Subcutaneous abdominal adipose tissue (tissue), 5 donors: ENCODE results near the gene FOXRED2.
"Not testable (repeated sequence)": the region's sequence is repeated elsewhere in the genome, so short reads cannot be mapped to it uniquely, and the experiment has no call there.

Experiments used
- H3K27ac ChIP-seq: one replicate; pipeline ENCODE4 v1.7.0; 2013; ENCODE audit warnings: low read depth, mild to moderate bottlenecking, inconsistent platforms, low read length, moderate library complexity
- H3K27me3 ChIP-seq, 5 donors: one replicate each; pipeline ENCODE4 v1.7.0; 2013; ENCODE audit warnings: low read length in 5 of 5, inconsistent platforms in 1 of 5; ENCODE audit not compliant: control insufficient read depth in 5 of 5, insufficient read depth in 4 of 5
- H3K36me3 ChIP-seq, 5 donors: one replicate each; pipeline ENCODE4 v1.7.0; 2013; ENCODE audit warnings: low read length in 5 of 5; ENCODE audit not compliant: control insufficient read depth in 5 of 5, insufficient read depth in 5 of 5
- H3K4me1 ChIP-seq, 5 donors: one replicate each; pipeline ENCODE4 v1.7.0; 2013; ENCODE audit warnings: low read length in 5 of 5, mild to moderate bottlenecking in 3 of 5, moderate library complexity in 1 of 5; ENCODE audit not compliant: control insufficient read depth in 5 of 5, insufficient read depth in 5 of 5
- H3K4me3 ChIP-seq, 5 donors: one replicate each; pipeline ENCODE4 v1.7.0; 2013; ENCODE audit warnings: low read length in 5 of 5, low read depth in 1 of 5
- H3K9ac ChIP-seq, 5 donors: one replicate each; pipeline ENCODE4 v1.7.0; 2013; ENCODE audit warnings: low read length in 5 of 5, mild to moderate bottlenecking in 4 of 5, moderate library complexity in 3 of 5
- H3K9me3 ChIP-seq, 5 donors: one replicate each; pipeline ENCODE4 v1.7.0; 2013; ENCODE audit warnings: low read length in 5 of 5; ENCODE audit not compliant: control insufficient read depth in 5 of 5
- donor health status: healthy.
- donor health status: healthy.
- donor health status: healthy.
- donor health status: healthy.
- donor health status: healthy.

Gene FOXRED2

DNA sequence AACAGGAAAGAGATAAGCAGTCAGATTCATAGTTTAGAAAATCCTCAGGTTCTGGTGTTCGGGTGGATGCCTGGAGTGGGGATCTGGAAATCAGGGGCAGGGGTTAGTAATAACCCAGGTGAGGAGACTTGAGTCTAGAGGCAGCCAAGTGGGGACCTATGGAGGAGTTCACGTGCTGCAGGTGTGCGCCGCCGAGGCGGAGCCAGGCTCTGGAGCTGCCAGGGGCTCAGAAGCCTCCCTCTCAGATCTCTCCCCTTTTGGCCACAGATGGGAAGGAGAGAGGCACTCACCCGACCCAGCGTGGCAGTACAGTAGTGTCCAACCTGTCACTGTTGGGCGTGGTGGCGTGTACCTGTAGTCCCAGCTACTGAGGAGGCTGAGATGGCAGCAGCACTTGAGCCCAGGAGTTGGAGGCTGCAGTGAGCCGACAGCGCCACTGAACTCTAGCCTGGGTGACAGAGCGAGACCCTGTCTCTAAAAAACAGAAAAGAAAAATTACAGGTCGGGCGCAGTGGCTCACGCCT lies 52.9 kb downstream of the FOXRED2 start:
- H3K4me1 ChIP-seq = peaks cover 15 to 77% (median 52%) of the 10 kb centered on the region in 5 donors
- no peak overlapping the region for H3K4me3 ChIP-seq
- no peaks in the 10 kb centered on the region for H3K36me3 ChIP-seq
- no peaks in the 10 kb centered on the region for H3K9me3 ChIP-seq
- H3K9ac ChIP-seq = no peak overlapping the region
- no peaks in the 10 kb centered on the region for H3K27me3 ChIP-seq
- H3K27ac ChIP-seq = peak overlapping the region; percentile 23

DNA sequence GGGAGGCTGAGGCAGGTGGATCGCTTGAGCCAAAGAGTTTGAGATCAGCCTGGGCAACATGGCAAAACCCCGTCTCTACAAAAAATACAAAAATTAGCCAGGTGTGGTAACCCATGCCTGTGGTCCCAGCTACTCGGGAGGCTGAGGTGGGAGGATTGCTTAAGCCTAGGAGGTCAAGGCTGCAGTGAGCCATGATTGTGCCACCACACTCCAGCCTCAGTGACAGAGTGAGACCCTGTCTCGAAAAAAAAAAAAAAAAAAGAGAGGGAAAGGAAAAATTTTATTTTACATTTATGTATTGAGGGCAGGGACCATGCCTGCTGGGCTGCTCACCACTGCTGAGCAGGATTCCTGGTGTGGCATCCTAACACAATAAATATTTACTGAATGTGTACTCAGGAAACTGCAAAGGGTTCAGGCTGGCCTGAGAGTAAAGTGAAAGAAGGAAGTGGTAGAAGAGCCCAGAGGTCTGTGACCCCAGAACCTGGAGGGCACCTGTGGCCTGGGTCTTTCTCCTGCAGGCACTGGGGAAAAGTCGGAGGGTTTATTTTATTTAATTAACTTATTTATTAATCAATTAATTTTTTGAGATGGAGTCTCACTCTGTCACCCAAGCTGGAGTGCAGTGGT lies 53.7 kb downstream of the FOXRED2 start:
- not testable (repeated sequence) for H3K9ac ChIP-seq, H3K27me3 ChIP-seq, H3K27ac ChIP-seq, H3K4me3 ChIP-seq, H3K36me3 ChIP-seq, H3K9me3 ChIP-seq
- H3K4me1 ChIP-seq = peaks cover 13 to 77% (median 49%) of the 10 kb centered on the region in 5 donors

DNA sequence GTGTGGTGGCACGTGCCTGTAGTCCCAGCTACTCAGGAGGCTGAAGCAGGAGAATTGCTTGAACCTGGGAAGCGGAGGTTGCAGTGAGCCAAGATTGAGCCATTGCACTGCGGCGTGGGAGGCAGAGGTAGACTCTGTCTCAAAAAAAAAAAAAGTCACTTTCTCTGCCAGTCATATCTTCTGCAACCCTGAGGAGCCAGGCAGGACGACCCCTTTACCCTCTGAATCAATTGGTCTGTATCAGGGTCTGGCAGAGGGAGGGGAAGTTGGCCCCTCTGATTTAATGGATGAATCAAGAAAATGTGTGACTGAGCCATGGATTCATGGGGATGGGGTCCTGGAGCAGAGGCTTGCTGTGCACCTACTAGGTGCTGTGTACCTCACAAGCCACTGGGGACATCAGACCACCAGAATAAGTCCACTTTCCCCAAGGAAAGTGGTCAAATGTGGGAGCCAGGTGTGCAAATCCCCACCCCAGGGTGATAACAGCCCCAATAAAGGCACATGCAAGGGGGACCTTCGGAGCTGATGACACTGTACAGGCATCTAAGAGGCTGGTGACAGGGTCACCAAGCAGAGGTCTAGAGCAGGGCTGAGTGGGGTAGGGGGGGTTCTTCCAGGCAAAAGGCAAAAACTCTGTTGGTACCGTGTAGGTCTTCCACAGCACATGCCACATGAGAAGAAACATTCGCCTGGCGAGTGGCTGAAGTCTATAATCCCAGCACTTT lies 54.4 kb downstream of the FOXRED2 start:
- peak overlapping the region; percentile 62 for H3K27ac ChIP-seq
- H3K4me1 ChIP-seq = peaks cover 8 to 70% (median 42%) of the 10 kb centered on the region in 5 donors
- H3K9ac ChIP-seq = peak overlapping the region in 1 of 5 donors; percentile 14
- H3K27me3 ChIP-seq = no peaks in the 10 kb centered on the region
- no peaks in the 10 kb centered on the region for H3K9me3 ChIP-seq
- no peaks in the 10 kb centered on the region for H3K36me3 ChIP-seq
- H3K4me3 ChIP-seq = no peak overlapping the region

DNA sequence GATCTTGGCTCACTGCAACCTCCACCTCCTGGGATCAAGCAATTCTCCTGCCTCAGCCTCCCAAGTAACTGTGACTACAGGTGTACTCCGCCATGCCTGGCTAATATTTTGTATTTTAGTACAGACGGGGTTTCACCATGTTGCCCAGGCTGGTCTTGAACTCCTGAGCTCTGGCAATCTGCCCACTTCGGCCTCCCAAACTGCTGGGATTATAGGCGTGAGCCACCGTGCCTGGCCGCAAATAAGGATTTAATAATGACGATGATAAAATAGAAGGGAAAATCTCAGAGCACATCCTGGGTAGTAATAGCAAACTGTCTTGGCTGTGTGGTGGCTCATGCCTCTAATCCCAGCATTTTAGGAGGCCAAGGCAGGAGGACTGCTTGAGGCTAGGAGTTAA lies 55.9 kb downstream of the FOXRED2 start:
- not testable (repeated sequence) for H3K27me3 ChIP-seq, H3K36me3 ChIP-seq, H3K9ac ChIP-seq, H3K9me3 ChIP-seq, H3K4me3 ChIP-seq, H3K27ac ChIP-seq
- H3K4me1 ChIP-seq = peaks cover 8 to 65% (median 41%) of the 10 kb centered on the region in 5 donors

DNA sequence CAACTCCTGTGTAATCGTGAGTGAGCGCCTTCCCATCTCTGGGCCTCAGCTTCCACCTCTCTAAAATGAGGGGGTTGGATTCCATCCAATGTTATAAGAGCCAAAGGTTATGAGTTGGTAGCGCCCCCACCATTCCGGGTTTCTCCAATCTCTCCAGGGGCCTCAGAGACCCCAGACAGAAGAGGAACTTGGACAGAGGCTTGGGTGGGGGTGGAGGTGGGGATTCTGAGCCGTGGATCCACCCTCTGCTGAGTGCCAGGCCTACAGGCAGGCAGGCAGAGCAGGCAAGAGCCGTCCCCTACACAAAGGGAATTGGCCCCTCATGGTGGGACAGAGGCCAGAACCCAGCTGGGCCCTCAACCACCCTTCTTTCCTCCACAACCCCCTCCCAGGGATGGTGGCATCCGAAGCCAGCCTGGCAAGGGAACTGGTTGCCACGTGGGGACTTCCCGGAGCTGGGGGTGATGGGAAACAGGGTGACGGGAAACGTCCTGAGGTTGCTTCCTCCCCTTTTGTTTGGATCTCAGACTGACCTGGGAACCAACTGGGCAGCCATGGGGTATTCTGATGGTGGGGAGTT lies 57.2 kb downstream of the FOXRED2 start:
- H3K36me3 ChIP-seq = no peaks in the 10 kb centered on the region
- H3K4me1 ChIP-seq = peaks cover 8 to 61% (median 29%) of the 10 kb centered on the region in 5 donors
- H3K4me3 ChIP-seq = no peak overlapping the region
- no peaks in the 10 kb centered on the region for H3K27me3 ChIP-seq
- peak overlapping the region in 2 of 5 donors; percentile 20 to 46 for H3K9ac ChIP-seq
- H3K9me3 ChIP-seq = peaks cover 0 to 4% (median 0%) of the 10 kb centered on the region in 5 donors
- peak overlapping the region; percentile 65 for H3K27ac ChIP-seq

DNA sequence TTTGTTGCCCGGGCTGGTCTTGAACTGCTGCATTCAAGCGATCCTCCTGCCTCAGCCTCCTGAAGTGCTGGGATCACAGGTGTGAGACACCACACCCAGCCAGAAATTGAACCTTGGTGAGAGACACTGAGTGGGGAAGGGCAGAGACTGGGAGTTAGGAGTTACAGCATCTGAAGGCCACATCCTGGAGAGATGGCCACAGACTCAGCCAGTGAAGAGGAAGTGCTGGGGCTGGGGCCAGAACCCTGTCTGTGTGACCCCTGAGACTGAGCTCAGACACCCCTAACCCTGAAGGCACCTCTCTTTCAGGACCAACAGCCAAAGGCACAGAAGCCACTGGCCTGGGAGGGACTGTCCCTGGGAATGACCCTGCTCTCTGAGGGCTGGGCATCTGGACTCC lies 59.2 kb downstream of the FOXRED2 start:
- H3K27me3 ChIP-seq = no peaks in the 10 kb centered on the region
- H3K9me3 ChIP-seq = peaks cover 0 to 4% (median 0%) of the 10 kb centered on the region in 5 donors
- H3K4me1 ChIP-seq = peaks cover 8 to 45% (median 27%) of the 10 kb centered on the region in 5 donors
- no peak overlapping the region for H3K4me3 ChIP-seq
- no peak overlapping the region for H3K27ac ChIP-seq
- H3K9ac ChIP-seq = no peak overlapping the region
- no peaks in the 10 kb centered on the region for H3K36me3 ChIP-seq

DNA sequence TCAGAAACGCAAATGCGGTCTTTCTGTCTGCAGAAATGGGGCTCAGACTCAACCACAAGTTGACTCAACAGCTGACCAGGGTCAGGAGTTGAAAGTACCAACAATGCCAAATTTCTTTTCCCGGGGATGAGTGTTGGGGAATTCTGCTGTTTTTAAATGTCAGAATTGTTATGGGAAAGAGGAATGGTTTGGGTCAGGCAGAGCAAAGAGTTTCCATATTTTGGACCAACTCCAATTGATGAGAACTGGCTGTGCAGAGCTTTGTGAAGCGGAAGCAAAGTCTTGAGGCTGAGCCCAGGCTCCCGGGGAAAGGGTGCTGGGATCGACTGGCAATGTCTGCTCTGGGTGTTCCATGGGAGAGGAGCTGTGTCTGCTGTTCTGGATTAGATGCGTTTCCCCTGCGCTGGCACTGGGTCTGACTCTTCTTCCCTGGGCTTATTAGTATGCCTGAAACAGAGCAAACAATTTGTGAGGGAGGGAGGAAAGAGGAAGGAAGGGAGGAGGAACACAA lies 61.6 kb downstream of the FOXRED2 start:
- Histone ChIP-seq H3K4me3 (peak overlapping the region in 1 of 5 donors; percentile 17), H3K4me1 (peaks cover 0 to 24% (median 9%) of the 10 kb centered on the region in 5 donors), H3K9me3 (peaks cover 0 to 4% (median 0%) of the 10 kb centered on the region in 5 donors), H3K27ac (no peak overlapping the region), H3K36me3 (no peaks in the 10 kb centered on the region), H3K27me3 (no peaks in the 10 kb centered on the region), H3K9ac (no peak overlapping the region)

DNA sequence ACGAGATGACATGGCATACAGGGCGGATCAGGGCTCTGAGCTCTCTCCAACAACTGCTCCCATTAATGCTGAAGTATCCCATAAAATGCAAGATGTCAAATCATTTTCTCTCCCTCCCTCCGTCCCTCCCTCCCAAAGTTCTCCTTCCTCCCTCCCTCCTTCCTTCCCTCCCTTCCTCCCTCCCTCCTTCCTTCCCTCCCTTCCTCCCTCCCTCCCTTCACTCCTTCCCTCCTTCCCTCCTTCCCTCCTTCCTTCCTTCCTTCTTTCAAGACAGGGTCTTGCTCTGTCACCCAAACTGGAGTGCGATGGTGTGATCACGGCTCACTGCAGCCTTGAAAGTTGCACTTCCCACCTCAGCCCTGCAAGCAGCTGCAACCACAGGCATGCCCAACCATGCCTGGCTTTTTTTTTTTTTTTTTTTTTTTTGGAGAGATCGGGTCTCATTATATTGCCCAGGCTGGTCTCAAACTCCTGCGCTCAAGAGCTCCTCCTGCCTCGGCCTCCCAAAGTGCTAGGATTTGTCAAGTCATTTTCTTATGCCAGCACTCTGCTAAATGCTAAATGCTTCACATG lies 63.6 kb downstream of the FOXRED2 start:
- Histone ChIP-seq H3K36me3 (no peaks in the 10 kb centered on the region), H3K4me1 (peaks cover 0 to 8% (median 2%) of the 10 kb centered on the region in 5 donors), H3K27ac (no peak overlapping the region), H3K9me3 (peaks cover 0 to 4% (median 0%) of the 10 kb centered on the region in 5 donors), H3K27me3 (no peaks in the 10 kb centered on the region), H3K9ac (no peak overlapping the region), H3K4me3 (no peak overlapping the region)

DNA sequence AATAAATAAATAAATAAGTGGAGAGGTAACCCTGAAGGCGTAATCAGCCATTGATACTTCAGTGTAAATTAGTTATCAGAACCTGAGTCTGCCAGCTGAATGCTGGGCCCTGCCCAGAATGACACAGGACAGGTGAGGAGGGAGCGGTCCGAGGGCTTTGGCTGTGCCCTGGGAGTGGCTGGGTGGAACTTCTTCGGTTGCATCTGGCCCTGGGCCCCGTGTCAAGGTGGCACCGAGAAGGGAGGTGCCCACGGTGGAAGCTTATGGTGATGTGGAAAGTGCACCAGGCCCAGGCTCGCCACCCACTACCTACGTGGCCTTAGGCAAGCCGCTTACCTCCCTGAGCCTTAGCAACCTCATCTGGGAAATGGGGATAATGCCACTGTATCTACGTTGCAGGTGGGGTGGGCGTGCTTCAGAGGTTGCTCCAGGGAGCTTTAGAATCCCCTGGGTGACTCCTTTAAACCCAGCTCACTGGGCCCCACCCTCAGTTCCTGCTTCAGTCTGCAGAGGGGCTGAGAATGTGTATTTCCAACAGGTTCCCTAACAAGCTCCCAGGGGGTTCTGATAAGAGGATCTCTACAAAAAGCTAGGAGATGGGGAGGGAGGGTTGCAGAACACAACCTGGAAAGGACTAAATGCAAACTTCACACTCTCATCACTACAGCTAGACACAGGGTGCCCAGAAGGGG lies 64.2 kb downstream of the FOXRED2 start:
- no peak overlapping the region for H3K27ac ChIP-seq
- H3K9me3 ChIP-seq = peaks cover 0 to 4% (median 0%) of the 10 kb centered on the region in 5 donors
- no peak overlapping the region for H3K9ac ChIP-seq
- peaks cover 0 to 8% (median 2%) of the 10 kb centered on the region in 5 donors for H3K4me1 ChIP-seq
- no peaks in the 10 kb centered on the region for H3K36me3 ChIP-seq
- H3K4me3 ChIP-seq = no peak overlapping the region
- H3K27me3 ChIP-seq = no peaks in the 10 kb centered on the region
